ENCODE results near the gene SCAMP1. TPM values are rescaled to one million over a fixed set of nuclear protein-coding genes. Genes with fewer than 3 reads are reported as not detected.

SCAMP1 gene
- polyA plus RNA-seq, 1 of the 3 experiments (the other 2 are of a cell fraction) = 11.5 TPM

DNA sequence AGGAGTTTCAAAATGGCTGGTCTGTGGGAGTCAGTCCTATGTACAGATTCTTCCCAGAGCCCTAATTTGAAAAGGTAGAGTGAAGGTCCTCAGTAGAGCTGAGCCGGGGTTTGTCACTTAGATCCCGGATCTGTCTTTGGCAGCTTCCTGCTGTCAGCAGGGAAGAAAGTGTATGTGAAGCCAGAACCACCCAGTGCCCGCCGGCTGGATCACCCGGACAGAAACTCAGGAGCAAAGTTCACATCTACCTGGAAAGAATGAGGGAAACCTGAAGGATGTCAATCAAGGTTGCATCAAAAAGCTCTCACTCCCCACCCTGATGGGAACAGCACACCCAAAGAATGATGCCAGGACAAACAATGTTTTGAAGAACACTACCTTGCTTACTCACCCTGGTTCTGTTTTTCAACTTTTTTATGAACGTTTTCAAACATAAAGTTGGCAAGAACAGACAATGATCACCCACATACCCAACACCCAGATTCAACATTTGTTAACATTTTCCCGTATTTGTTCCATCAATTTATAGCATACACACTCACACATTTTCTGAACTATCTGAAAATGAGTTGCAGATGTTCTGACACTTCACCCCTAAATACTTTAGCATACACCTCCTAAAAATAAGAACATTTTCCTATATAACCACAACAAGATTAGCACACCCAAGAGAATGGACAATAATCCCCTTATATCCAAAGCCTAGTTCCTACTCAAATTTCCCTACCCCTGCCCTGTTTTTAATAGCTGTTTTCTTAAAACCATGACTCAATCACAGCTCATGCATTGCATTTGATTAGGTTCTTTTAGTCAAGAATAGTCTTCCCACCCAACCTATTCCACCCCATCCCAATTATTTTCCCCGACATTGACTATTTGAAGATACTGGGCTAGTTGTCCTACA lies 154.3 kb downstream of the SCAMP1 start:
- peaks cover 16 to 17% of the 10 kb centered on the region in 2 experiments; a peak in 2 of 4 replicates for H3K4me1 ChIP-seq (ENCODE audit: control insufficient read depth in 1 of 2, insufficient read depth in 2 of 2, low read depth in 1 of 2, low read length in 1 of 2)
- no peaks in the 10 kb centered on the region for H3K27me3 ChIP-seq (ENCODE audit: insufficient read depth)
- H3K4me2 ChIP-seq = no peak overlapping the region
- no peaks in the 10 kb centered on the region for H4K20me1 ChIP-seq (ENCODE audit: insufficient read depth)
- no peaks in the 10 kb centered on the region for H3K9me2 ChIP-seq
- TF ChIP-seq TEAD4 (IDR thresholded peaks at IDR 0.05; ENCODE audit: borderline replicate concordance, insufficient read depth) = no peak
- TF ChIP-seq, protein P1, sequence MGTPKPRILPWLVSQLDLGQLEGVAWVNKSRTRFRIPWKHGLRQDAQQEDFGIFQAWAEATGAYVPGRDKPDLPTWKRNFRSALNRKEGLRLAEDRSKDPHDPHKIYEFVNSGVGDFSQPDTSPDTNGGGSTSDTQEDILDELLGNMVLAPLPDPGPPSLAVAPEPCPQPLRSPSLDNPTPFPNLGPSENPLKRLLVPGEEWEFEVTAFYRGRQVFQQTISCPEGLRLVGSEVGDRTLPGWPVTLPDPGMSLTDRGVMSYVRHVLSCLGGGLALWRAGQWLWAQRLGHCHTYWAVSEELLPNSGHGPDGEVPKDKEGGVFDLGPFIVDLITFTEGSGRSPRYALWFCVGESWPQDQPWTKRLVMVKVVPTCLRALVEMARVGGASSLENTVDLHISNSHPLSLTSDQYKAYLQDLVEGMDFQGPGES (IDR thresholded peaks at IDR 0.05; ENCODE audit: low read depth, low read length) = no peak
- TF ChIP-seq EP300 (IDR thresholded peaks at IDR 0.05; ENCODE audit: borderline replicate concordance in 1 of 2, low read depth in 1 of 2, low read length in 1 of 2) = no peak
- TF ChIP-seq, protein P2, sequence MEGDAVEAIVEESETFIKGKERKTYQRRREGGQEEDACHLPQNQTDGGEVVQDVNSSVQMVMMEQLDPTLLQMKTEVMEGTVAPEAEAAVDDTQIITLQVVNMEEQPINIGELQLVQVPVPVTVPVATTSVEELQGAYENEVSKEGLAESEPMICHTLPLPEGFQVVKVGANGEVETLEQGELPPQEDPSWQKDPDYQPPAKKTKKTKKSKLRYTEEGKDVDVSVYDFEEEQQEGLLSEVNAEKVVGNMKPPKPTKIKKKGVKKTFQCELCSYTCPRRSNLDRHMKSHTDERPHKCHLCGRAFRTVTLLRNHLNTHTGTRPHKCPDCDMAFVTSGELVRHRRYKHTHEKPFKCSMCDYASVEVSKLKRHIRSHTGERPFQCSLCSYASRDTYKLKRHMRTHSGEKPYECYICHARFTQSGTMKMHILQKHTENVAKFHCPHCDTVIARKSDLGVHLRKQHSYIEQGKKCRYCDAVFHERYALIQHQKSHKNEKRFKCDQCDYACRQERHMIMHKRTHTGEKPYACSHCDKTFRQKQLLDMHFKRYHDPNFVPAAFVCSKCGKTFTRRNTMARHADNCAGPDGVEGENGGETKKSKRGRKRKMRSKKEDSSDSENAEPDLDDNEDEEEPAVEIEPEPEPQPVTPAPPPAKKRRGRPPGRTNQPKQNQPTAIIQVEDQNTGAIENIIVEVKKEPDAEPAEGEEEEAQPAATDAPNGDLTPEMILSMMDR (IDR thresholded peaks at IDR 0.05) = no peak
- TF ChIP-seq EZH2phosphoT487 (IDR thresholded peaks at IDR 0.05; ENCODE audit: borderline replicate concordance, low read depth) = no peak
- no peak for TF ChIP-seq YY1 (IDR thresholded peaks at IDR 0.05; ENCODE audit: low read depth)
- no peak for TF ChIP-seq NFIC (IDR thresholded peaks at IDR 0.05; ENCODE audit: borderline replicate concordance)
- TF ChIP-seq, protein P3, sequence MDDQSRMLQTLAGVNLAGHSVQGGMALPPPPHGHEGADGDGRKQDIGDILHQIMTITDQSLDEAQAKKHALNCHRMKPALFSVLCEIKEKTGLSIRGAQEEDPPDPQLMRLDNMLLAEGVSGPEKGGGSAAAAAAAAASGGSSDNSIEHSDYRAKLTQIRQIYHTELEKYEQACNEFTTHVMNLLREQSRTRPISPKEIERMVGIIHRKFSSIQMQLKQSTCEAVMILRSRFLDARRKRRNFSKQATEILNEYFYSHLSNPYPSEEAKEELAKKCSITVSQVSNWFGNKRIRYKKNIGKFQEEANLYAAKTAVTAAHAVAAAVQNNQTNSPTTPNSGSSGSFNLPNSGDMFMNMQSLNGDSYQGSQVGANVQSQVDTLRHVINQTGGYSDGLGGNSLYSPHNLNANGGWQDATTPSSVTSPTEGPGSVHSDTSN (IDR thresholded peaks at IDR 0.05) = no peak
- TF ChIP-seq FOXM1 (IDR thresholded peaks at IDR 0.05; ENCODE audit: low read depth) = no peak
- TF ChIP-seq SIN3A (IDR thresholded peaks at IDR 0.05; ENCODE audit: borderline replicate concordance, low read depth, low read length) = no peak
- TF ChIP-seq, protein P4, sequence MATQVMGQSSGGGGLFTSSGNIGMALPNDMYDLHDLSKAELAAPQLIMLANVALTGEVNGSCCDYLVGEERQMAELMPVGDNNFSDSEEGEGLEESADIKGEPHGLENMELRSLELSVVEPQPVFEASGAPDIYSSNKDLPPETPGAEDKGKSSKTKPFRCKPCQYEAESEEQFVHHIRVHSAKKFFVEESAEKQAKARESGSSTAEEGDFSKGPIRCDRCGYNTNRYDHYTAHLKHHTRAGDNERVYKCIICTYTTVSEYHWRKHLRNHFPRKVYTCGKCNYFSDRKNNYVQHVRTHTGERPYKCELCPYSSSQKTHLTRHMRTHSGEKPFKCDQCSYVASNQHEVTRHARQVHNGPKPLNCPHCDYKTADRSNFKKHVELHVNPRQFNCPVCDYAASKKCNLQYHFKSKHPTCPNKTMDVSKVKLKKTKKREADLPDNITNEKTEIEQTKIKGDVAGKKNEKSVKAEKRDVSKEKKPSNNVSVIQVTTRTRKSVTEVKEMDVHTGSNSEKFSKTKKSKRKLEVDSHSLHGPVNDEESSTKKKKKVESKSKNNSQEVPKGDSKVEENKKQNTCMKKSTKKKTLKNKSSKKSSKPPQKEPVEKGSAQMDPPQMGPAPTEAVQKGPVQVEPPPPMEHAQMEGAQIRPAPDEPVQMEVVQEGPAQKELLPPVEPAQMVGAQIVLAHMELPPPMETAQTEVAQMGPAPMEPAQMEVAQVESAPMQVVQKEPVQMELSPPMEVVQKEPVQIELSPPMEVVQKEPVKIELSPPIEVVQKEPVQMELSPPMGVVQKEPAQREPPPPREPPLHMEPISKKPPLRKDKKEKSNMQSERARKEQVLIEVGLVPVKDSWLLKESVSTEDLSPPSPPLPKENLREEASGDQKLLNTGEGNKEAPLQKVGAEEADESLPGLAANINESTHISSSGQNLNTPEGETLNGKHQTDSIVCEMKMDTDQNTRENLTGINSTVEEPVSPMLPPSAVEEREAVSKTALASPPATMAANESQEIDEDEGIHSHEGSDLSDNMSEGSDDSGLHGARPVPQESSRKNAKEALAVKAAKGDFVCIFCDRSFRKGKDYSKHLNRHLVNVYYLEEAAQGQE (IDR thresholded peaks at IDR 0.05; ENCODE audit: low read depth, low read length) = no peak
- peaks cover 0 to 13% of the 10 kb centered on the region in 2 experiments for H3K36me3 ChIP-seq (replicated peaks in 1 of 2; ENCODE audit: control insufficient read depth in 1 of 2, insufficient read depth in 2 of 2, low read length in 1 of 2)
- H3K4me3 ChIP-seq (ENCODE audit: low read depth in 2 of 2, low read length in 1 of 2) = no peak overlapping the region
- H3K27ac ChIP-seq (ENCODE audit: low read depth in 2 of 2, low read length in 1 of 2) = peak overlapping the region in 1 of 2 experiments; percentile 59; a peak in 2 of 4 replicates
- 90% methylated on average over 8 of the region's 8 CpGs for whole genome bisulfite sequencing (ENCODE audit: low lambda C conversion rate)
- ChIA-PET CTCF (interaction anchor here (1.1 to 1.8 kb wide), 4 partner anchors 19 to 47 kb away, joined by 3 to 6 read pairs (median 4); no protein-coding TSS in a partner anchor), POLR2A (no interaction called here)
- H3K9me3 ChIP-seq = no peaks in the 10 kb centered on the region
- H3F3A ChIP-seq (replicated peaks; ENCODE audit: insufficient read depth) = peaks cover 13% of the 10 kb centered on the region
- no peak overlapping the region for H3K9ac ChIP-seq
- DNase-seq = no peak
- no peak overlapping the region for H2AFZ ChIP-seq (ENCODE audit: low read depth)
- peaks cover 96% of the 10 kb centered on the region for H3K79me2 ChIP-seq (ENCODE audit: insufficient read depth)
